Measurements from ENCODE around the gene COBLL1.

Gene COBLL1

GRCh38 chr2:164710837-164711765, 130.5 kb downstream of the COBLL1 start:
- DNase-seq (ENCODE audit: low read depth) = no peak

GRCh38 chr2:164710252-164710836, 131.3 kb downstream of the COBLL1 start:
- DNase-seq (ENCODE audit: low read depth) = peak; percentile 63

DNA sequence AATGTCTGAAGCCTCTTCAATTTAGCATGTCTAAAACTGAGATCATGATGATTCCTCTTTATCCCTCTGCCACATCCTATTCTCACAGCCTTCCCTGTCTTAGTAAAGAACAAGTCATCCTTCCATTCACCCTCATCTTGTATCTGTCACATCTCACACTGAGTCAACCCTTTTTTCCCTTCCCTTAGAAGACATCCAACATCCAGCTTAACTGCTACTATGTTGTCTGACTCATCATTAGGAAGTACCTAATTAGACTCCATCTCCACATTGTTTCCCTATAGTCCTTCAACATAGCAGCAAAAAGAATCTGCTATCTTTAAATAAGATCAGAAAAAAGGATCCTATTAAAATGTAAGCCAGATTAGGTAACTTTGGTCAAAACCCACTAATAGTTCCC, 135.1 kb downstream of the COBLL1 start:
- peak; percentile 80 for DNase-seq (ENCODE audit: low read depth)

DNA sequence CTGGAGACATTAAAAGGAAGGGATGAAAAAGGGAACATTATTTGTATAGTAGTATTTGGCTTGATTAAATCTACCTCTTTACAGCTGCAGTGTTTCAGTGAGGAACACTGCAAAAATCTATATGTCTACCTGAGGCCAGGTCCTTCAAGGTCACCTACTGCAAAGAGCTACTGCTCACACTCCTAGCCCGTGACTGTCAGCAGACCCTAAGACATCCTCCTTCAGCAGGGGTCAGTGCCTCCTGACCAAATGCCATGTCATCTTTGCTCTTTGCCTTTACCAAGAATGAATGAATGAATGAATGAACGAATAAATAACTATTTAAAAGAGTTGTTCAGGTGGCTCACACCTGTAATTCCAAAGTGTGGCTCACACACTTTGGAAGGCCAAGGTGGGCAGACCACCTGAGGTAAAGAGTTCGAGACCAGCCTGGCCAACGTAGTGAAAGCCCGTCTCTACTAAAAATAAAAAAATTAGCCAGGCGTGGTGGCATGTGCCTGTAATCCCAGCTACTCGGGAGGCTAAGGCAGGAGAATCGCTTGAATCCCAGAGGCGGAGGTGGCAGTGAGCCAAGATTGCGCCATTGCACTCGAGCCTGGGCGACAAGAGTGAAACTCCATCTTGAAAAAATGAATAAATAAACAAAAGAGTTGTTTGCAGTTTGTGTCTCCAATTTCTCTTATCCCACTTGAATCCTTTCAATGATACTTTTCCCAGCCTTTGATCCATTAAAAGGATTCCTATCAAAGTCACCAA, 136.0 kb downstream of the COBLL1 start:
- no peak for DNase-seq (ENCODE audit: low read depth)

DNA sequence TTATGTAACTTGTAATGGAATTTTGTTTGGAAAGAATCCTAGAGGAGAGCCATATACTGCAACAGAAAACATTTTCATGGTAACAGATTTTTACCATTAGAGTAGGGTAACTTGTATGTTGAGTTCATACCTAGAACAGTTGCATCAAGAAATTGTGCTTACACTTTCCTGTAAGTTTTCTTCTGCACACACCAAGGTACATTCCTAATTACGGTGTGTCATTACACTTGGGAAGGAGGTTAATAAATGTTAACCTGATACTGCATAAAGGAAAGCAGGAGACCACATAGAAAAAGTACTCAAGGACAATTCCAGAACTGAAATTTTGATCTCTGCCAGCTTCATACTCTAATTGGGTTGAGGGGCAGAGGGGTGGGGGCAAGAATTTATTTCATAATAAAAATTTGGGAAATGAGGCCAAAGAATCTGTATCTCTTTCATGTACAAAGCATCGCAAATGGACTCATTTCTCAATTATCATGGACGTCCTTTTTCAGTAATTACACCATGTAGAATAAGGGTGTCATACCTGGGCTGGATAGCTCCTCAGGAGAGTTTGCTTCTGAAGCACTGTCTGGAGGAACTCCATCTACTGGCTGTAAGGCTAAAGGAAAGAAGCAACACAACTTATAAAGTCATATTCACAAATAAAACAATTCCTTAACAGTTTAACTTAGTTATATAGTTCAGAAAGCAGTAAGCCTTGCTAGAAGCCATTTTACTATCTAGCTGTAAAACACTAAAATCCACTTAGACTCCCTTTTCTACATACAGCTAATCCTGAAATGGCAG, 137.5 kb downstream of the COBLL1 start:
- DNase-seq (ENCODE audit: low read depth) = no peak

DNA sequence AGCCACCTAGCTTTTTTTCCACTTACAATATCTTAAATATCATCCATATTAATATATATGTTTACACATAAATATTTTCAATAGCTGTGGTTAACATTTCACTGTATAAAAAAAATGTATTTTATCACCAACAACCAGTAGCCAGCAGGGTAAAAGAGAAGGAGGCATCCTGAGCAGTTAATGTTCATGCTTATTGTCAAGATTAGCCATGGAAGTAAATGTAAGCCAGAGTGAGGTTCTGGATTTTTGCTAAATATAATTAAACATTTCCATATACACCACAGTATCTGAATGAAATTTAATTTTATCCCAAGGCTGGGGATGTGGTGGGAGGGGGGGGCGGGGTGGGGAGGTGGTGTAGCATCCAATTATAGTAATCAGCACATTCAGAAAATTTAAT, 140.1 kb downstream of the COBLL1 start:
- no peak for DNase-seq (ENCODE audit: low read depth)

DNA sequence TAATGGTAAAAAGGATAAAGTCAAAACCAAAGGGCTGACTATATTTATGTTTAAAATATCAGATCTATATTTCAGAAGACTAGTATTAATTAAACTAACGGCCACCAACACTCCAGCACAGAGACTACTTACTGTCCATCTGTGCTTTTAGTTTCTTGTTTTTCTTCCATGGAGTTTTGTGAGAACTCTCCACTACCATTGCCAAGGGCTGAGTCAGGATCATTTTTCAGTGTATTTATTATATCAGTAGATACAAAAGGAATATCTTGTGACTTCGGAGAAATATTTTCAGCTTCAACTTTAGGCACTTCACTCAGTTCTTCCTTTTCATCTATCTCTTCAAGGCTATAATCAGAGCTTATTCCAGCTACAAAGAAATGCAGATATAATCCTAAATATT, 141.2 kb downstream of the COBLL1 start:
- no peak for DNase-seq (ENCODE audit: low read depth)

DNA sequence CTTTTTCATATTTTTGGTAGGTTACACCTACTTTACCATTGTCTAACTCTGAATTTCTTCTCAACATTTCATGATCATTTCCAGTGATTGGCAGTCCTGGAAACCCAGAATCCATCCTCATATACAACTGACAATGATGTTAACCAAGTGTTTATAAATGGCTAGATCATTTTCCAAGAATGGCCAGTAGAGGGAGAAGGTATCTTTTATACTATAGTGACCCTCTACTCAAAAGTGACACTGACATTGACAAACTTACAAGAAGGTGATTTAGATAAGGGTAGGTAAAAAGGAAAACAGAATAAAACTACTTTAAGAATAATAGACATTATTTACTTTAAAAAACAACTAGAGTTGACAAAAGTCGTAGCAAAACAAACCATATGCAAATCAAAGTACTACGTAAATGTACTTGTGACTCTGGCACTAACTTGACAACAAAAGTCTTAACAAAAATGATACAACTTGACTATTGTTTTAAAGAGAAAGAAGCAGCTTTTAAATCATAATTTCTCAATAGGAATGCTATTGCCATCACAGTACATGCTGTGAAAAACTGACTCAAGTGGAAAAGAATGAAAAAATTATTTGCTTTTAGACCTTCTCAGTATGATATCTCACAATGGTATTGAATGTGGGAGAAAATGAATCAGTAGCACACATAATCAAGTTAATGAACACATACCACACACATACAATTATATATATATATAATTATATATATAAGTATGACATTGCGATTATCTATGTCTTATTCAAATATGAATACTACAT, 143.7 kb downstream of the COBLL1 start:
- no peak for DNase-seq (ENCODE audit: low read depth)

- DNase-seq (ENCODE audit: low read depth) = no peak
These were observed 145.0 kb downstream of the COBLL1 start for GRCh38 chr2:164696634-164697033.

- DNase-seq (ENCODE audit: low read depth) = no peak
These were observed 147.3 kb downstream of the COBLL1 start for GRCh38 chr2:164694275-164694695.

DNA sequence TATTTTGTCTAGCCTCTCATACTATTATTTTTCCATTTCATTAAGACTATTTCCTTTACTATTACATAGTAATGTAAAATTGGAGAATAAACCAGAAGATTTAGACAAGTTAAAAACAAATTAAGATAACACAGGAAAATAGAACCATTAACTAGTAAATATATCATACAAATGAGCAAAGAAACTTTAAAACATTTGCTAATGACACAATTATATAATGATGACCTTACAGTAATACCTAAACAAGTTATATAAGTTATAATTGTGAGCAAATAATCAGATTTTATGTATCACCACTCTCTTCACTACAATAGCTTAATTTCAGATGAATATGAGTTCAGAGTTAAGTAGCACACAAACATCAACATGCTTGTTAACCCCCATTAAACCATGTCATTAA, 147.8 kb downstream of the COBLL1 start:
- no peak for DNase-seq (ENCODE audit: low read depth)

DNA sequence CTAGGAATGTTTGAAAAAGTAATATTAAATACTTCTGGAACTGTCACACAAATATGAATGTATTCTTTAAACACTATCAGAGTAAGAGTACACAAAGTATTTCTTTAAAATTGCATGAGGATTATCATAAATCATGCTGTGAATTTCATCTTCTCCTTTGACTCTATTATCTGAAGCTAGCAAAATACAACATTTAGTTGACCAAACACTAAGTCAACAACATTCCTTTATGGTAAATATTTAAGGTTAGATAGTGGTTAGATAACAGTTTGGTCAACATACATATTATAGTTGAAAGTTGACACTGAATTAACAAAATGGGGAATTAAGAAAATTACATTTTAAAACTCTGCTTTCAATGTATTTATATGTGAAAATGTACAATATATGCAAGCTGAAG, 148.2 kb downstream of the COBLL1 start:
- DNase-seq (ENCODE audit: low read depth) = no peak

DNA sequence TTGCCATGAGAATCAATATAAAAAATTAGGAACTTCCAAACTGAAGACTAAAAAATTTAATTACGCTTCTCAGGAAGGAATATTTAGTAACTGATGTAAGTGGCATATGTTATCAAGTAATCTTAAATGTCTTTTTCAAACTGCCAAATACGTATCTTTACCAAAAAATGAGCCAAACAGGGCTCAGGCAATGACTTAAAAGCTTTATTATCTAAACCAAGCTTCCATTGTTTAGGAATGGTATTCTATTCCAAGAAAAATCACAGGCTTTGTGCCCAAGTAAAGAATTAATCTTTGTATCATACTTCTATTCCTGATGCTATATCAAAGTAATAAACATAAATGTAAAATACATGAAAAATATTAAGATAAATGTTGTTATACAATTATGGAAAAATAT, 148.7 kb downstream of the COBLL1 start:
- no peak for DNase-seq (ENCODE audit: low read depth)

GRCh38 chr2:164692114-164692513, 149.5 kb downstream of the COBLL1 start:
- no peak for DNase-seq (ENCODE audit: low read depth)

DNA sequence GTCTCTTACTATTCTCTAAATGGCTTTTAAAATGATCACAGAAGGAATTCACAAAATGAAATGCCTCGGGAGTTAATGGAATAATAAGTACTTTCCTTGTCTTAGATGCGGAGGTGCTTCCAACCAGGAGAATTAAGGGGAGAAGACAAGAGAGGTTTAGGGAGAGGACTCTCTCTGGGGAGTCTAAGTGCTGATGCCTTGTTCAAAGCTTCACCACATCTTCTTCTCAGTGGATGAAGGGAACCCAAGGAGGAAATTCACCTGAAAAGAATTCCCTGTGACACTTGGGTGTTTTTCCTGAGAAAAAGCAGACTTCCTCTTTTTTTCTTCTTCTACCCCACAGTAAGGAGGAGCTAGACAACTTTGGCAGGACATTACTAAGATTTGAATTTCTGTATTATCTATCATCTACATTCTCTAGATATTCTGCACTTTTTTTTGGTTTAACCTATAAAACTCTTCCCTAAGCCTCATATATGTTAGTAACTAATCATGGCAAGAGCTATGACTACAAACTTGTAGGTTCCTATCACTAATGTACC, 150.2 kb downstream of the COBLL1 start:
- no peak for DNase-seq (ENCODE audit: low read depth)

DNA sequence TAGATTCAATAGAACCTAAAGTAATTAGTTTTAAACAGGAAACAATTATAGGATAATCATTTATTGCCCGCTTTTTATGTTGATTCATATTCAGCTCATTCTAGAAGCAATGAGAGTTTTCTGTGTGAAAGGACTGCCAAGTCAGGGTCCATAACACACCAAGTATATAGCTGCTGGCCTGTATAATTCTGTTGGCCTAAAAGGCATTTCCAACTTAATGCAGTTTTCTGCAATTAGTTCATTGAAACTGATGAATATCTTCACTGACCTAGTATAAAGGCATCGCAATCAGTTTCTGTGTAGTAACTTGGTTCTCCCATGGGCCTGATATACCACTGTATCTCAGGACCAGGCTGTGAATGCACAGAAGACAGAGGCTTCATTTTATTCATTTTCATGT, 151.3 kb downstream of the COBLL1 start:
- no peak for DNase-seq (ENCODE audit: low read depth)

- DNase-seq (ENCODE audit: low read depth) = no peak
These were observed 152.7 kb downstream of the COBLL1 start for GRCh38 chr2:164688896-164689419.

DNA sequence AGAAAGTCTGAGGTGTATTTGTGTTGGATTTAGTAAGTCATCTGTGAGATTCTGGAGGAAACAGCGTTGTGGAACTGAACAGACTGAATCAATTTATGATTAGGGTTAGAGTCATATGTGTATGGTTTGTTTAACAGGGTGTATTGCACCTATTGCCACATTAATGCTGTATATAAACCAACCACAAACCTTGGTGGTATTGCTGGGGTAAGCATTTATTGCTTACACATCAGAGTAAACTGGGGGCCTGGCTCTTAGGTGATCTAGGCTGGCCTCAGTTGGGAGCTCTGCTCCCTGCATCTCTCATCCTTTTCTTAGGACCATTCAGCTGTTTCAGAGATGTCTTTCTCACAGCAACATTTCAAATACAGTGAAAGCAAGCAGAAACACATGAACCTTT, 160.6 kb downstream of the COBLL1 start:
- no peak for DNase-seq (ENCODE audit: low read depth)

GRCh38 chr2:164678631-164679149, 162.9 kb downstream of the COBLL1 start:
- DNase-seq (ENCODE audit: low read depth) = no peak

DNA sequence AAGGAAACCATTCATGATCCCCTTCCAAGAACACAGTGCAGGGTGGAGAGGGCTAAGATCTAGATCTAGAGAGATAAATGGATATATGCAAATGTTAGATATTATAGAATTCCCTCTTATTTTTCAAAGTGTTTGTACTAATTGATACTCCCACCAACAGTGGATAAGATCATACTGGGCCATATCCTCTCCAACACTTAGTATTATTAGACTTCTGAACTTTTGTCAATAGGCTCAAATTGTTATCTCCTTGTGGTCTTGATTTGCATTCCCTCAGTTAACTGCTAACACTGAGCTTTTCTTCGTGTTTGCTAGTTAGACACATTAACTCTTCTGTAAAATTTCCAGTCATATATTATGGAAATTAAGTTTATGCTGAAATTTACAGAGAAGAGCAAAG, 163.9 kb downstream of the COBLL1 start:
- no peak for DNase-seq (ENCODE audit: low read depth)

Data from HS-5 (cell line).